ENCODE results near the gene PRDM16. TPM values are rescaled to one million over a fixed set of nuclear protein-coding genes. Genes with fewer than 3 reads are reported as not detected.

The PRDM16 gene
- polyA plus RNA-seq, 1 of the 3 experiments (the other 2 are of a cell fraction), result not detected

DNA sequence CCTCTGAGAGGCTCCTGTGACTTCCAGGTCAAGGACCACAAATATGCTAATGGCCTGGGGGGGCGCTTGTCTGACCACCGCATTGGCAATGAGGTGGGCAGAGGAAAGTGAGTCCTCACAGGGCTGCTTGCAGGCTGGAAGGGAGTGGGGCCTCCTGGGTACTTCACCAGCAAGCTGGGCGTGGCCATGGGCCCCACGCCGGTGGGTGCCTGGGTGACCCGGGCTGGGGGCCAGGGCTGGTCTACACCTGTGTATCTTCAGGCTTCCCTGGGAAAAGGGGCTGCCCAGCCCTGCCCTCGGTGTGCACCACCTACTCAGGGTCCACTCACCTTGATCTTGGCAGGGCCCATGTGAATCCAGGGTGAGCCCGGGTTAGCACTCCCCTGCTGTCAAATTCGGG is 167.4 kb downstream of the PRDM16 start:
- Histone ChIP-seq H3K9ac (no peak overlapping the region), H3K36me3 (replicated peaks in 1 of 2; ENCODE audit: control insufficient read depth in 1 of 2, insufficient read depth in 2 of 2, low read length in 1 of 2) (no peaks in the 10 kb centered on the region), H3K79me2 (ENCODE audit: insufficient read depth) (no peaks in the 10 kb centered on the region), H4K20me1 (ENCODE audit: insufficient read depth) (no peaks in the 10 kb centered on the region), H3F3A (replicated peaks; ENCODE audit: insufficient read depth) (no peaks in the 10 kb centered on the region), H3K27me3 (ENCODE audit: insufficient read depth) (peaks cover 6% of the 10 kb centered on the region; the same call in 1 of the 2 replicates), H3K4me1 (ENCODE audit: control insufficient read depth in 1 of 2, insufficient read depth in 2 of 2, low read depth in 1 of 2, low read length in 1 of 2) (no peaks in the 10 kb centered on the region), H3K4me3 (ENCODE audit: low read depth in 2 of 2, low read length in 1 of 2) (no peak overlapping the region), H3K27ac (ENCODE audit: low read depth in 2 of 2, low read length in 1 of 2) (no peak overlapping the region), H3K9me2 (no peaks in the 10 kb centered on the region), H2AFZ (ENCODE audit: low read depth) (no peak overlapping the region), H3K4me2 (no peak overlapping the region), H3K9me3 (no peaks in the 10 kb centered on the region)
- no peak for TF ChIP-seq TCF12 (IDR thresholded peaks at IDR 0.05)
- no peak for TF ChIP-seq SIN3A (IDR thresholded peaks at IDR 0.05; ENCODE audit: borderline replicate concordance, low read depth, low read length)
- no peak for TF ChIP-seq FOSL2 (IDR thresholded peaks at IDR 0.05; ENCODE audit: borderline replicate concordance, low read depth)
- TF ChIP-seq SMC3 (IDR thresholded peaks at IDR 0.05; ENCODE audit: low read depth, low read length), result no peak
- TF ChIP-seq TAF1 (IDR thresholded peaks at IDR 0.05; ENCODE audit: borderline replicate concordance, low read depth, low read length), result no peak
- TF ChIP-seq RAD21 (IDR thresholded peaks at IDR 0.05; ENCODE audit: low read length), result no peak
- 23% methylated on average over 4 of the region's 9 CpGs for WGBS (ENCODE audit: low lambda C conversion rate)
- POLR2A ChIA-PET, result no interaction called here
- CTCF ChIA-PET, result no interaction called here
- DNase-seq, result no peak

DNA sequence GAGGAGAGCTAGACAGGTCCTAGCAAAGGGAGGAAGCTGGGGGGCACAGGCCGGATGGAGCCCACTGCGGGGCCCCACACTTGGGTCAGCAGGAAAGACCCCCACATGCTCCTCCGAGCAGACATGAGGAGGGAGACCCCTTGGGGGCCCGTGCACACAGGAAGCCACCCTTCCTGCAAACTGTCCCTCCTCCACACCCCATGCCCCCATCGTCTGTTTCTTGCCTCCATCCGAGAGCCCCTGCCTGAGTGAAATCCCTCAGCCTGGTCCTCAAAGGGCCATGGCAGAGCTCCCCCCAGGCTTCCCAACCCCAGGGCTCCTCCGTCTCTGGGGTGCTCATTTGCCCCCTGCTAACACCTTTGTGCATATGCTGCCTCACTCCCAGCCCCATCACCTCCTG is 168.0 kb downstream of the PRDM16 start:
- TF ChIP-seq MXI1 (IDR thresholded peaks at IDR 0.05; ENCODE audit: low read depth, low read length) (no peak), SMC3 (IDR thresholded peaks at IDR 0.05; ENCODE audit: low read depth, low read length) (no peak), MEF2A (IDR thresholded peaks at IDR 0.05; ENCODE audit: borderline replicate concordance, low read depth) (no peak), POLR2AphosphoS5 (IDR thresholded peaks at IDR 0.05; ENCODE audit: low read depth, low read length) (no peak), RCOR1 (IDR thresholded peaks at IDR 0.05; ENCODE audit: low read length) (no peak), CHD2 (IDR thresholded peaks at IDR 0.05; ENCODE audit: low read length, partially characterized antibody) (no peak), SIN3A (IDR thresholded peaks at IDR 0.05; ENCODE audit: borderline replicate concordance, low read depth, low read length) (no peak), FOXM1 (IDR thresholded peaks at IDR 0.05; ENCODE audit: low read depth) (no peak), FOXJ3 (CRISPR knock-in tag; IDR thresholded peaks at IDR 0.05) (no peak), EZH2phosphoT487 (IDR thresholded peaks at IDR 0.05; ENCODE audit: borderline replicate concordance, low read depth) (no peak)
- POLR2A ChIA-PET, result no interaction called here
- H3K27me3 ChIP-seq (ENCODE audit: insufficient read depth), result peaks cover 6% of the 10 kb centered on the region; the same call in 1 of the 2 replicates

DNA sequence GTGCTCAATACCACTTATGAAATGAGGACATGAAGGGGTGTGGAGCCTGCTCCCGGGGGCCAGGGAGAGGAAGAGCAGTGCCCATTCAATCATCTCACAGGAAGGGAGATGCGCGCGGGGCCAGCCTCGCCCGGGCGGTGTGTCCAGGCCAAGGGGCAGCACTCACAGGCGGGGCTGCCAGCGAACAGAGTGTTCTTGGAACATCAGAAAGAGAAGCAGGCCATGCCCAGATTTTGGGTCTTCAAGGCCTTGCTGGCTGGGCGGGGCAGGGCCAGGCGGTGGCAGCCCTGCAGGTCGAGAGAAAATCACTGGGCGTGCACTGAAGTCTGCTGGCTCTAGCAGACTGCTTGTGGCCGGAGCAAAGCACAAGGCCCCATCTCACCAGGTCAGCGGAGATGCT is 168.6 kb downstream of the PRDM16 start:
- DNase-seq, result no peak
- H3K9ac ChIP-seq, result no peak overlapping the region
- H3K27me3 ChIP-seq (ENCODE audit: insufficient read depth), result no peaks in the 10 kb centered on the region
- H4K20me1 ChIP-seq (ENCODE audit: insufficient read depth), result no peaks in the 10 kb centered on the region
- no peak overlapping the region for H2AFZ ChIP-seq (ENCODE audit: low read depth)
- no peak overlapping the region for H3K4me2 ChIP-seq
- ChIA-PET POLR2A (no interaction called here), CTCF (no interaction called here)
- H3K9me2 ChIP-seq, result no peaks in the 10 kb centered on the region
- no peak overlapping the region for H3K27ac ChIP-seq (ENCODE audit: low read depth in 2 of 2, low read length in 1 of 2)
- H3K4me1 ChIP-seq (ENCODE audit: control insufficient read depth in 1 of 2, insufficient read depth in 2 of 2, low read depth in 1 of 2, low read length in 1 of 2), result no peaks in the 10 kb centered on the region
- no peaks in the 10 kb centered on the region for H3K9me3 ChIP-seq
- H3K36me3 ChIP-seq (replicated peaks in 1 of 2; ENCODE audit: control insufficient read depth in 1 of 2, insufficient read depth in 2 of 2, low read length in 1 of 2), result no peaks in the 10 kb centered on the region
- TF ChIP-seq EP300 (IDR thresholded peaks at IDR 0.05; ENCODE audit: borderline replicate concordance in 1 of 2, low read depth in 1 of 2, low read length in 1 of 2), result no peak
- TF ChIP-seq GABPA (IDR thresholded peaks at IDR 0.05; ENCODE audit: low read depth), result no peak
- TF ChIP-seq MEF2A (IDR thresholded peaks at IDR 0.05; ENCODE audit: borderline replicate concordance, low read depth), result no peak
- no peak for TF ChIP-seq ELF1 (IDR thresholded peaks at IDR 0.05)
- TF ChIP-seq TCF12 (IDR thresholded peaks at IDR 0.05), result no peak
- TF ChIP-seq YY1 (IDR thresholded peaks at IDR 0.05; ENCODE audit: low read depth), result no peak
- TF ChIP-seq POLR2AphosphoS5 (IDR thresholded peaks at IDR 0.05; ENCODE audit: low read depth, low read length), result no peak
- TF ChIP-seq, protein P1, sequence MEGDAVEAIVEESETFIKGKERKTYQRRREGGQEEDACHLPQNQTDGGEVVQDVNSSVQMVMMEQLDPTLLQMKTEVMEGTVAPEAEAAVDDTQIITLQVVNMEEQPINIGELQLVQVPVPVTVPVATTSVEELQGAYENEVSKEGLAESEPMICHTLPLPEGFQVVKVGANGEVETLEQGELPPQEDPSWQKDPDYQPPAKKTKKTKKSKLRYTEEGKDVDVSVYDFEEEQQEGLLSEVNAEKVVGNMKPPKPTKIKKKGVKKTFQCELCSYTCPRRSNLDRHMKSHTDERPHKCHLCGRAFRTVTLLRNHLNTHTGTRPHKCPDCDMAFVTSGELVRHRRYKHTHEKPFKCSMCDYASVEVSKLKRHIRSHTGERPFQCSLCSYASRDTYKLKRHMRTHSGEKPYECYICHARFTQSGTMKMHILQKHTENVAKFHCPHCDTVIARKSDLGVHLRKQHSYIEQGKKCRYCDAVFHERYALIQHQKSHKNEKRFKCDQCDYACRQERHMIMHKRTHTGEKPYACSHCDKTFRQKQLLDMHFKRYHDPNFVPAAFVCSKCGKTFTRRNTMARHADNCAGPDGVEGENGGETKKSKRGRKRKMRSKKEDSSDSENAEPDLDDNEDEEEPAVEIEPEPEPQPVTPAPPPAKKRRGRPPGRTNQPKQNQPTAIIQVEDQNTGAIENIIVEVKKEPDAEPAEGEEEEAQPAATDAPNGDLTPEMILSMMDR (IDR thresholded peaks at IDR 0.05), result no peak
- no peak for TF ChIP-seq TEAD4 (IDR thresholded peaks at IDR 0.05; ENCODE audit: borderline replicate concordance, insufficient read depth)
- no peaks in the 10 kb centered on the region for H3K79me2 ChIP-seq (ENCODE audit: insufficient read depth)
- no peak overlapping the region for H3K4me3 ChIP-seq (ENCODE audit: low read depth in 2 of 2, low read length in 1 of 2)
- WGBS (ENCODE audit: low lambda C conversion rate), result 63% methylated on average over 9 of the region's 15 CpGs
- no peaks in the 10 kb centered on the region for H3F3A ChIP-seq (replicated peaks; ENCODE audit: insufficient read depth)

More for the DNA sequence above, 168.0 kb downstream of the PRDM16 start:
- no CpG with 5 or more reads among the region's 7 CpGs for WGBS (ENCODE audit: low lambda C conversion rate)
- H3K9me2 ChIP-seq, result no peaks in the 10 kb centered on the region
- no peak overlapping the region for H3K4me2 ChIP-seq
- no peaks in the 10 kb centered on the region for H3K36me3 ChIP-seq (replicated peaks in 1 of 2; ENCODE audit: control insufficient read depth in 1 of 2, insufficient read depth in 2 of 2, low read length in 1 of 2)
- H3K27ac ChIP-seq (ENCODE audit: low read depth in 2 of 2, low read length in 1 of 2), result no peak overlapping the region
- H3K4me3 ChIP-seq (ENCODE audit: low read depth in 2 of 2, low read length in 1 of 2), result no peak overlapping the region
- no peaks in the 10 kb centered on the region for H4K20me1 ChIP-seq (ENCODE audit: insufficient read depth)
- H3K9ac ChIP-seq, result no peak overlapping the region
- H2AFZ ChIP-seq (ENCODE audit: low read depth), result no peak overlapping the region
- no peaks in the 10 kb centered on the region for H3K79me2 ChIP-seq (ENCODE audit: insufficient read depth)
- H3K4me1 ChIP-seq (ENCODE audit: control insufficient read depth in 1 of 2, insufficient read depth in 2 of 2, low read depth in 1 of 2, low read length in 1 of 2), result no peaks in the 10 kb centered on the region
- H3F3A ChIP-seq (replicated peaks; ENCODE audit: insufficient read depth), result no peaks in the 10 kb centered on the region
- no peaks in the 10 kb centered on the region for H3K9me3 ChIP-seq
- CTCF ChIA-PET, result no interaction called here
- no peak for DNase-seq

Data from SK-N-SH (cell line).